HG03342 (cell line): ENCODE data around the gene COL24A1.

Experiments used
- ATAC-seq: cut with Tn5 transposase; IDR thresholded peaks from one replicate; pipeline ENCODE4 v1.9.1; 2021; ENCODE audit warnings: mild to moderate bottlenecking, moderate library complexity; ENCODE audit not compliant: unreplicated experiment

Gene COL24A1

GRCh38 chr1:86156566-86157455, at the start of gene COL24A1:
Gene COL24A1, minus strand, starts transcription at chr1:86156772. Its CDS starts 376 bp downstream, at chr1:86156396.
- ATAC-seq, result no peak

GRCh38 chr1:86205741-86206140, 49.2 kb upstream of the COL24A1 start:
- ATAC-seq, result no peak

- no peak for ATAC-seq
Observed at GRCh38 chr1:86202552-86203340, 46.2 kb upstream of the COL24A1 start.

- ATAC-seq, result no peak
Observed at GRCh38 chr1:86201311-86201710, 44.7 kb upstream of the COL24A1 start.

- ATAC-seq, result no peak
Observed at GRCh38 chr1:86200901-86201300, 44.3 kb upstream of the COL24A1 start.

GRCh38 chr1:86197206-86197855, 40.8 kb upstream of the COL24A1 start:
- no peak for ATAC-seq

- ATAC-seq, result no peak
Observed at GRCh38 chr1:86195281-86195680, 38.7 kb upstream of the COL24A1 start.

GRCh38 chr1:86194491-86195034, 38.0 kb upstream of the COL24A1 start:
- ATAC-seq, result no peak

- no peak for ATAC-seq
Observed at GRCh38 chr1:86192417-86192816, 35.8 kb upstream of the COL24A1 start.

GRCh38 chr1:86191958-86192357, 35.4 kb upstream of the COL24A1 start:
- ATAC-seq, result no peak

GRCh38 chr1:86190873-86191272, 34.3 kb upstream of the COL24A1 start:
- no peak for ATAC-seq

GRCh38 chr1:86184426-86184825, 27.9 kb upstream of the COL24A1 start:
- no peak for ATAC-seq

- ATAC-seq, result no peak
Observed at GRCh38 chr1:86183810-86184209, 27.2 kb upstream of the COL24A1 start.

GRCh38 chr1:86176226-86176625, 19.7 kb upstream of the COL24A1 start:
- no peak for ATAC-seq

GRCh38 chr1:86175756-86176155, 19.2 kb upstream of the COL24A1 start:
- ATAC-seq, result no peak

GRCh38 chr1:86169625-86170024, 13.1 kb upstream of the COL24A1 start:
- no peak for ATAC-seq

- no peak for ATAC-seq
Observed at GRCh38 chr1:86159800-86160199, 3.2 kb upstream of the COL24A1 start.

- ATAC-seq, result no peak
Observed at GRCh38 chr1:86155807-86156565, 586 bp downstream of the COL24A1 start.

- ATAC-seq, result no peak
Observed at GRCh38 chr1:86155051-86155806, 1.3 kb downstream of the COL24A1 start.
